GM12865 (cell line): ENCODE results near the gene BRD1.

Experiments used
- DNase-seq: peaks from one replicate; pipeline ENCODE4 v3.0.0; 2010; ENCODE audit warnings: low read depth
- H3K4me3 ChIP-seq: 2 replicates; pipeline ENCODE4 v1.5.1; 2011; ENCODE audit warnings: mild to moderate bottlenecking, low read depth, low read length, control low read depth
- CTCF ChIP-seq: IDR thresholded peaks from 2 replicates; pipeline ENCODE4 v1.5.1; 2011; ENCODE audit warnings: low read length, control low read depth, low read depth, inconsistent platforms; ENCODE audit not compliant: insufficient read depth; ENCODE audit errors: missing control alignments

BRD1 gene

GRCh38 chr22:49798486-49799151 is 29.1 kb downstream of the BRD1 start:
- no peak overlapping the region for H3K4me3 ChIP-seq
- DNase-seq = no peak
- no peak for TF ChIP-seq CTCF

GRCh38 chr22:49797706-49798105 is 30.0 kb downstream of the BRD1 start:
- H3K4me3 ChIP-seq = no peak overlapping the region
- no peak for TF ChIP-seq CTCF
- DNase-seq = no peak

- DNase-seq = no peak
- H3K4me3 ChIP-seq = no peak overlapping the region
- TF ChIP-seq CTCF = no peak
These were observed 30.9 kb downstream of the BRD1 start for GRCh38 chr22:49796596-49797270.

GRCh38 chr22:49795521-49795920 is 32.2 kb downstream of the BRD1 start:
- no peak overlapping the region for H3K4me3 ChIP-seq
- TF ChIP-seq CTCF = no peak
- DNase-seq = no peak

- no peak overlapping the region for H3K4me3 ChIP-seq
- DNase-seq = no peak
- no peak for TF ChIP-seq CTCF
These were observed 33.8 kb downstream of the BRD1 start for GRCh38 chr22:49793871-49794270.

- DNase-seq = no peak
- no peak overlapping the region for H3K4me3 ChIP-seq
- TF ChIP-seq CTCF = no peak
These were observed 34.4 kb downstream of the BRD1 start for GRCh38 chr22:49793296-49793695.
